CD4-positive, alpha-beta T cell (primary cell): Measurements from ENCODE around the gene SHCBP1L. TPM values are rescaled to one million over a fixed set of nuclear protein-coding genes. Genes with fewer than 3 reads are reported as not detected.

Experiments used
- ATAC-seq: fragments of 200-7000 bp; cut with Tn5 transposase; one replicate; pipeline ENCODE4 v1.10.0; 2022; ENCODE audit warnings: mild to moderate bottlenecking; ENCODE audit not compliant: poor library complexity
- CTCF ChIA-PET: fragments of 350-600 bp; sonication (Branson Sonifier 250); formaldehyde crosslinking; loops from one replicate; lab custom pipeline; 2021; ENCODE audit warnings: antibody characterized with exemption, inconsistent platforms; lab: Charles Lee
- POLR2A ChIA-PET: fragments of 350-600 bp; sonication (Branson Sonifier 250); formaldehyde crosslinking; loops from one replicate; lab custom pipeline; 2021; ENCODE audit warnings: antibody characterized with exemption, inconsistent platforms; lab: Charles Lee
- DNase-seq, 14 experiments: peaks; one replicate each; pipeline ENCODE4 v3.0.0-alpha.2; 2013 to 2020; ENCODE audit warnings: mixed read lengths in 2 of 14
- H3K27ac ChIP-seq, 2 donors: one replicate each; pipeline versions ENCODE4 v1.5.1 to v1.7.0; 2013; ENCODE audit warnings: low read length in 2 of 2, low read depth in 1 of 2, mild to moderate bottlenecking in 1 of 2
- H3K27me3 ChIP-seq, 2 experiments: 1 replicate in 1 of 2; 2 replicates in 1 of 2; pipeline versions ENCODE4 v1.6.1 to v1.7.0; 2013; ENCODE audit warnings: low read length in 2 of 2, control low read depth in 1 of 2, mild to moderate bottlenecking in 1 of 2, moderate library complexity in 1 of 2; ENCODE audit not compliant: insufficient read depth in 2 of 2, control insufficient read depth in 1 of 2
- H3K36me3 ChIP-seq: one replicate; pipeline ENCODE4 v1.6.1; 2013; ENCODE audit warnings: low read length, control low read depth; ENCODE audit not compliant: insufficient read depth
- H3K4me1 ChIP-seq: one replicate; pipeline ENCODE4 v1.6.1; 2013; ENCODE audit warnings: low read length, control low read depth; ENCODE audit not compliant: insufficient read depth
- H3K4me3 ChIP-seq: one replicate; pipeline ENCODE4 v1.5.1; 2013; ENCODE audit warnings: mild to moderate bottlenecking, low read length, moderate library complexity
- H3K9me3 ChIP-seq, 2 experiments: 1 replicate in 1 of 2; 2 replicates in 1 of 2; pipeline versions ENCODE4 v1.6.1 to v1.7.0; 2013; ENCODE audit warnings: low read length in 2 of 2, mild to moderate bottlenecking in 2 of 2, control low read depth in 1 of 2, moderate library complexity in 1 of 2; ENCODE audit not compliant: control insufficient read depth in 1 of 2, insufficient read depth in 1 of 2
- H3K27ac Mint-ChIP-seq: one replicate; pipeline ENCODE4 v1.8.0; 2020; ENCODE audit warnings: mixed read lengths
- H3K27me3 Mint-ChIP-seq: one replicate; pipeline ENCODE4 v1.8.0; 2021; ENCODE audit warnings: mixed read lengths
- H3K36me3 Mint-ChIP-seq: one replicate; pipeline ENCODE4 v1.8.0; 2021; ENCODE audit warnings: low read depth, mixed read lengths
- H3K4me1 Mint-ChIP-seq: one replicate; pipeline ENCODE4 v1.8.0; 2021; ENCODE audit warnings: low read depth, mixed read lengths
- H3K4me3 Mint-ChIP-seq: one replicate; pipeline ENCODE4 v1.8.0; 2020; ENCODE audit warnings: mild to moderate bottlenecking, mixed read lengths
- H3K9me3 Mint-ChIP-seq: one replicate; pipeline ENCODE4 v1.8.0; 2020; ENCODE audit warnings: mixed read lengths
- CTCF ChIP-seq: fragments of 200-600 bp; IDR thresholded peaks from one replicate; pipeline ENCODE4 v1.8.0; 2022; ENCODE audit warnings: antibody characterized with exemption, mild to moderate bottlenecking
- intact Hi-C, 2 experiments: fragments of 100-400 bp; cut with DNase I in 1 of 2; cut with micrococcal nuclease in 1 of 2; formaldehyde crosslinking; loops; one replicate each; pipeline versions ENCODE4 v1.15.1 to v1.9.0; 2023 to 2025; cut with DNase I, micrococcal nuclease
- total RNA-seq, 174 experiments: library from RNA in 2 of 174; stranded (reverse) in 2 of 174; gene quantifications; one replicate each; pipeline ENCODE4 v1.2.3 and lab custom pipeline; 2021 to 2026

SHCBP1L gene
- total RNA-seq, 2 experiments from 2014 or later = not detected

GRCh38 chr1:182889997-182890396, 63.0 kb downstream of the SHCBP1L start:
- Histone ChIP-seq H3K27me3 (no peaks in the 10 kb centered on the region), H3K4me1 (peaks cover 6% of the 10 kb centered on the region), H3K4me3 (no peak overlapping the region), H3K36me3 (peaks cover 40% of the 10 kb centered on the region), H3K9me3 (no peaks in the 10 kb centered on the region), H3K27ac (no peak overlapping the region)
- intact Hi-C loops = loop anchor here in 1 of 2 experiments (5.0 kb wide), 1 partner anchor 48 kb away; no protein-coding TSS in a partner anchor
- peak; percentile 64 for ATAC-seq
- no peaks in the 10 kb centered on the region for H3K27me3 Mint-ChIP-seq
- ChIA-PET CTCF (no interaction called here), POLR2A (interaction anchor here (0.6 kb wide), 1 partner anchor 195 kb away, joined by 3 read pairs; no protein-coding TSS in a partner anchor)
- peak overlapping the region; percentile 42 for H3K27ac Mint-ChIP-seq
- H3K4me1 Mint-ChIP-seq = peaks cover 28% of the 10 kb centered on the region
- H3K4me3 Mint-ChIP-seq = no peak overlapping the region
- H3K9me3 Mint-ChIP-seq = peaks cover 5% of the 10 kb centered on the region
- H3K36me3 Mint-ChIP-seq = peaks cover 54% of the 10 kb centered on the region
- peak in 4 of 14 experiments; percentile 4 to 44 (median 30) for DNase-seq
- no peak for TF ChIP-seq CTCF

- Mint-ChIP-seq H3K4me3 (no peak overlapping the region), H3K4me1 (peaks cover 28% of the 10 kb centered on the region), H3K27ac (peak overlapping the region; percentile 42), H3K36me3 (peaks cover 63% of the 10 kb centered on the region), H3K27me3 (no peaks in the 10 kb centered on the region), H3K9me3 (peaks cover 5% of the 10 kb centered on the region)
- peaks cover 6% of the 10 kb centered on the region for H3K4me1 ChIP-seq
- ATAC-seq (peak; percentile 20), DNase-seq (no peak)
- ChIA-PET POLR2A (no interaction called here), CTCF (no interaction called here)
- intact Hi-C loops = loop anchor here in 1 of 2 experiments (5.0 kb wide), 1 partner anchor 47 kb away; no protein-coding TSS in a partner anchor
- no peak for TF ChIP-seq CTCF
- H3K9me3 ChIP-seq = no peaks in the 10 kb centered on the region
- no peak overlapping the region for H3K27ac ChIP-seq
- no peaks in the 10 kb centered on the region for H3K27me3 ChIP-seq
- H3K4me3 ChIP-seq = no peak overlapping the region
- H3K36me3 ChIP-seq = peaks cover 51% of the 10 kb centered on the region
Observed at GRCh38 chr1:182888736-182889531, 64.0 kb downstream of the SHCBP1L start.

GRCh38 chr1:182886985-182887384, 66.0 kb downstream of the SHCBP1L start:
- H3K4me3 Mint-ChIP-seq = no peak overlapping the region
- H3K9me3 ChIP-seq = no peaks in the 10 kb centered on the region
- H3K27me3 Mint-ChIP-seq = no peaks in the 10 kb centered on the region
- H3K36me3 ChIP-seq = peaks cover 68% of the 10 kb centered on the region
- intact Hi-C loops = loop anchor here in 1 of 2 experiments (5.0 kb wide), 1 partner anchor 45 kb away; no protein-coding TSS in a partner anchor
- H3K4me1 Mint-ChIP-seq = peaks cover 34% of the 10 kb centered on the region
- H3K36me3 Mint-ChIP-seq = peaks cover 83% of the 10 kb centered on the region
- no peak for DNase-seq
- H3K27ac Mint-ChIP-seq = peak overlapping the region; percentile 9
- no peak for ATAC-seq
- H3K27ac ChIP-seq = no peak overlapping the region
- H3K4me3 ChIP-seq = no peak overlapping the region
- peaks cover 6% of the 10 kb centered on the region for H3K4me1 ChIP-seq
- TF ChIP-seq CTCF = no peak
- H3K9me3 Mint-ChIP-seq = peaks cover 2% of the 10 kb centered on the region
- H3K27me3 ChIP-seq = no peaks in the 10 kb centered on the region
- POLR2A ChIA-PET = no interaction called here
- CTCF ChIA-PET = no interaction called here
